NCI-H2196 treated with DMSO at 0.1 percent for 48 hours (cell line): ENCODE measurements around the gene MEPE.

Source experiments
- DNase-seq: peaks from one replicate; lab custom pipeline; 2025; ENCODE audit not compliant: unreplicated experiment; lab: John Stamatoyannopoulos, UW

MEPE gene, protein sequence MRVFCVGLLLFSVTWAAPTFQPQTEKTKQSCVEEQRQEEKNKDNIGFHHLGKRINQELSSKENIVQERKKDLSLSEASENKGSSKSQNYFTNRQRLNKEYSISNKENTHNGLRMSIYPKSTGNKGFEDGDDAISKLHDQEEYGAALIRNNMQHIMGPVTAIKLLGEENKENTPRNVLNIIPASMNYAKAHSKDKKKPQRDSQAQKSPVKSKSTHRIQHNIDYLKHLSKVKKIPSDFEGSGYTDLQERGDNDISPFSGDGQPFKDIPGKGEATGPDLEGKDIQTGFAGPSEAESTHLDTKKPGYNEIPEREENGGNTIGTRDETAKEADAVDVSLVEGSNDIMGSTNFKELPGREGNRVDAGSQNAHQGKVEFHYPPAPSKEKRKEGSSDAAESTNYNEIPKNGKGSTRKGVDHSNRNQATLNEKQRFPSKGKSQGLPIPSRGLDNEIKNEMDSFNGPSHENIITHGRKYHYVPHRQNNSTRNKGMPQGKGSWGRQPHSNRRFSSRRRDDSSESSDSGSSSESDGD

DNA sequence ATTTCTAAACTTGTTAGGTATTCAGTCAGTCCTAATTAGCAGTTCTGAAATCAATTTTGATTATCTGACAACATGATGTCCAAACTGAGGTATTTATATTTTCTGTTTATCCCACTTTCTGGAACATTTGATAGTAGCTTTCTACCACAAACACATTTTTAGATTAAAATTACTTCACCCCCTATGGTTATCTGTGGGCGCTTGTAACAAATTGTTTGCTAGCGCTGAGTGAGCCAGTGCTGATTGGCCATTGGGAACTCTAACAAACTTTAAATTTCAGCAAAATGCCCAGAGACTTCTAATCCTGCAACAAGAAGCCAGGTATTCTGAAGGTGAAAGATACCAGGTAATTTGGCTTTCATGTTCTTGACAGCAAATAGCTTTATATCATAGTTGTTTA, at the start of gene MEPE:
TSS of gene MEPE (plus strand) at position 301 of the 400 bp plus-strand sequence. CDS start 1,746 bp downstream, outside the sequence.
- DNase-seq: no peak

DNA sequence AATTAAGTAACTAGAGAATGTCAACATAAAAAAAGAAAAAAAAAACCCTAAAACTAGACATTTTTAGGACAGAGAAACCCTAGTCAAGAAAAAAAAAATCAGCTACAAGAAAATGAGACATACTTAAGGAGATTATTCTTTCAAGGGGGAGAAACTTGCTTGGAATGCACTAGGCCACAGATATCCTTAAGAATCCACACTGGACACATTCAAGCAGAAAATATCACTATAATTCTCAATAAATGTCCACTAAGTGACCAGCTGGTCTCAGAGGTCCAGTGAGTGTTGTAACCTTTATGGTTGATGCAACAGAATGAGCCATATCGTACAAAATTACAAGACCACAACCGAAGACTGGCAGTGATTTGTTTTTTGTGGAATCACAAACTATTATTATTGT, 49.0 kb upstream of the MEPE start:
- DNase-seq: no peak

DNA sequence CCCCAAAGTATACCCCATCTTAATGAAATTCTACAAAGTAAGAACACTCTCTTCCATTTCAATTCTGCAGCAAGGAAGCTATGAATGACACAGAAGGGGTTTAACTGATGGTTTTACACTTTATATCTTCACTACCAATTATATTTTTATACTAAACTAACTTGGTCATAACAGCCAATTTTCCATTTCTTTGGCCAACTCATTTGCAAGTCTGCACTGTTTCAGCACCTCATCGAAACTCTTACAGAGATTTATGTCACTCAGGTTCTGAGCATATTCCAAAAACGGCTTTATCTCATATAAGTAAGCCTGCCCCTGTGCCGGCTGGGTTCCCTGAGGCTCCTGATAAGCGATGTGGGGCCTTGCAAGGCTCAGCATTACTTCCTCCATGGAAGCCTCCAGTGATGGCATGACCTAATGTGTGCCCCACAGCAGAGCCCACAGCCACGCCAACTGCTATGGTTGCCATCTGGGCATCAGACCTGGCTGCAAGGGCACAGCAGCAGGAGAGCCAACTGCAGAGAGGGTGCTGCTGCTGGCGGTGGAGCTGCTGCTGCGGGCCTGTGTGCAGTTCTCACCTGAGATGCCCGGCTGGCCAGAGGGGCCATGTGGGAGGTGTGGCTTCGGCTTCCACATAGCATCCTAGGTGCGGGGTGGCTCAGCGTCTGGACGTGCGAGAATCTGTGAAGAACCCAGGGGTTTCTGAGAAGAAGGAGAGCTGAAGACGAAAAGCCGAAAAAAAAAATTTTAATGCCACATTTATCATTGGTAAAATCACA, 46.8 kb upstream of the MEPE start:
- no peak for DNase-seq

DNA sequence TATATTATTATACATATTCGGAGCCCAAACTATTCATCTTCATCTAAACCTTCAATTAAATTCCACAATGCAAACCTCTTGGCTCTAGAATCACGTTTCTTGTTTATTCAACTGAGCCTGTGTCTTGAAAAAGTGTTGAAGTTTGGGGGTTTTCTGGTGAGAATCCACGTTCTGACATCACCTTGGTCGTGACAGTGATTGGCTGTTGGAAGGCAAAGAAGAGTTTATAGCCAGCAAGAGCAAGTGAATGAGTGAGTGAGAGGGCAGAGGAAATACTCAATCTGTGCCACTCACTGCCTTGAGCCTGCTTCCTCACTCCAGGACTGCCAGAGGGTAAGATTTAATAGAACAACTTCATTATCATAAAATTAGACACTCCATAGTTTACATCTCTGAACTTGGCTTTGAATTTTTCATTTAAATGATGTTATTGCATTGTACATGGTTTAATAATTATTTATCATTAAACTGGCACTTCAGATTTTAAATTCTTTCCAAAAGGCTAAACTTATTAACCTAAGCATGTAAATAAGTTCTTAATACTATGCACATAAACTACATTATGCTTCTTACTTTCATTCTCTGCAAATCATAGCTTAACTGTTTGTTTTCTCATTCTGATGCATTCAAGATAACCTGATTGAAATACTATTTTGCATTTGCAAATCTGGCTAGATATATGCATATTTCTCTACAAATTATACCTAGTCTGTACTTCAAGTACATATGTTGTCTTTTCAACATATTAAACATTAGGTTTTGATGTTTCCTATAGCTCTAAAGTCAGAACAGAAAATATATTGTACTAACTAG, 33.3 kb upstream of the MEPE start, which contains the start of gene IBSP:
TSS of gene IBSP (plus strand) at position 254 of the 813 bp plus-strand sequence. CDS start 2,808 bp downstream, outside the sequence.
- no peak for DNase-seq

DNA sequence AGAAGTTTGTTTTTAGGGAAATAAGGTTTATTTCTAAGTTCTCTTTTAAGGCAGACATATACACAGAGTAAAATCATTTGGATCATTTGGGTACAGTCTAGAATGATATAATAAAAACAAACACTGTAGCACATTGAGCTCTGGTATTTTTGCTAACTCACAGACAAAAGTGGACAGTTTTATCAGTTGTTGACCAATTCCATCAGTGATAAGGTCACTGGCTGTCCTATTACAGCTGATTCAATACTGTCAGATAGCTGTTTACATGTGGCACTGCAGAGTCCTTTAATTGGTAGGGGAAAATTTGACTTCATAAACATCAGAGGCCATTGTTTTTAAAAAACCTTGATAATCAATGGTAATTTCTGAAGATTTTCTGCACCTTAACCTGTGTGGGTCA, 29.9 kb upstream of the MEPE start:
- no peak for DNase-seq

DNA sequence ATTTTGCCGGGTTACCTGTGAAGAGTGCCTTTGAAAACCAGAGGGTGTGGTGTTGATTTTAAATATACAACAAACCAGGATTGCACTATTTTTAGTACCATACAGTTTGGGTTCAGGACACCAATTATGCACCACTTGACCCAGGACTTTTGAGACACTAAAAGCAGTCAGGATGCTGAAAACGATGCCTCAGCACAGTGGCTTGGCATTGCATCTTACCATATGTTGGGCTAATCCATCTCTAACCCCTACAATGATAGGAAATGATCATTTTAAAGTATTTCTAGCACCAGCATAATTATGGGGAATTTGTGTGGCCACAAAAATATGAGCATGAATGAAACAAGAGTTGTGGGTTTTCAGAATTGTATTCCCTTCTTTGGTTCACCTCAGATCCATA, 29.3 kb upstream of the MEPE start:
- DNase-seq: no peak

DNA sequence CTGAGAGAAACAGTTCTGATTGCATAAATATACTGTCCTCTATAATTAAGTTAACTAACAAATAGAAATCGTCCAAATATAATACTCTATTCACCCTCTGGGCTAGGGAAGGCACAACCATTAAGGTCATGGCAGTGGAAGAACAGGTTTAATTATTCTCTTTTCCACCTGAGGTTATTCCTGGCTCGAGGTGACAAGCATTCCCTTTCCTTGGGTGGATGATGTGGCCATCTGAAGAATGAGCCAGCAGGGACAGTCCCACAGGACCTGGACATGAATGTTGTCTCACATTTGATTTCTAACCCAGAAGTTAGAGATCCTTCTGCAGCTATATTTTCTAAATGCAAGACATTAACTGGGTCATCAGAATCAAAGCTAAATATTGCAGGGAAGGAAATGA, 27.9 kb upstream of the MEPE start:
- DNase-seq: no peak

DNA sequence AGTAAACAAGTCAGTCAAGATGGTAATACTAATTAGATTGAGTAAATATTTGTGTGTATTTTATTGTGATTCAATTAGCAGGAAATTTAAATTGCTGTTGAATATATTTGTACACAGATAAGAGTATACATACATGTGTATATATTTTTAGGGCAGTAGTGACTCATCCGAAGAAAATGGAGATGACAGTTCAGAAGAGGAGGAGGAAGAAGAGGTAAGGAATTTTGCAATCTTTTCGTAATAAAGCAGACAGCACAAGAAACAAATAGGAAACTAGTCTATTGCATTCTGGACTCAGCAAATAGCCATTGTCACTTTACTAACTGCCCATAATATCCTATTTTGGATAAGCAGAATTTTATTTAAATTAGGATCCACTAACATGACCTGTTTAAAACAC, 26.8 kb upstream of the MEPE start:
- DNase-seq: no peak

DNA sequence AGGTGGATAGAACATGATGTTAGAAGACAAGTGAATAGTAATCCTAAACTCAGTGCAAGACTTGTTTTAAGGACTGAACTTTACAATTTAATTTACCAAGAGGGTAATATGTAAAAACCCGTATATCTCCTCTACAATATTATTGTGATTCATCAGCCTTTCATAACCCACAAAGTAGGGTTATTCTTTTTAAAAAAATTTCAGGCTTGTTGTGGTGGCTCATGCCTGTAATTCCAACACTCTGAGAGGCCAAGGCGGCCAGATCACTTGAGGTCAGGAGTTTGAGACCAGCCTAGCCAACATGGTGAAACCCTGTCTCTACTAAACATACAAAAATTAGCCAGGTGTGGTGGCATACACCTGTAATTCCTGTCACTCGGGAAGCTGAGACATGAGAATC, 26.2 kb upstream of the MEPE start:
- no peak for DNase-seq

DNA sequence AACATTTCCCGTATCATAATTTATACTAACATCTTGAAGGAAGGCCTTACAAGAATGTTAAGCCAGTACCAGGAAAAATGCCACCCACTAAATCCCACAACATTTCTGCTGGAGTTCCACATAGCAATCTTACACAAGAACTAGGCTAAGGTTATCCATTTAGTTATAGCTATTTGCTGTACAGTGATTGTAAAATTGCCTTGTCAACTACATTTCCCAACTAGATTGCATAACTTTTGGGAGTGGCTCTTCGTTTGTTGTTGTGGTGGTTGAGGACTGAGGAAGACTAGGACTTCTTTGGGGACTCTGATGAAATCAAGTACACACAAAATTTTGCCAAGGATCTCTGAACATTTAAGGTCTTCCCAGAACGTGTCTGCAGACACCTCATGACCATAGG, 25.4 kb upstream of the MEPE start:
- no peak for DNase-seq

DNA sequence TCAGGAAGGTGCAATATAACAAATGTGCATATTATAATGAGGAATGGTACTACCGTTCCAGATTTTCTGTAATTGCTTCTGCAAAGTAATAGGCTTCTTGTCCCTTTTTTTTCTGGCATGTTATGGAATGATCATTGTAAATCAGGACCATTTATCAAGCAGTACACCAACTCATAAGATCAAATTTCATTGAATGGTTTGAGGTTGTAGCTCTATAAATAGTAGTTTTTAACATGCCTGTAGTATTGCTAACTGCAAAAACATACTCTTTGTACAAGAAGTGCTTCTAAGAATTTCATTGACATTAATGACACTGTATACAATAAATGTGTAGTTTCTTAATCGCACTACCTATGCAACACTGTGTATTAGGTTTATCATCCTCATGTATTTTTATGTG, 20.8 kb upstream of the MEPE start:
- no peak for DNase-seq

DNA sequence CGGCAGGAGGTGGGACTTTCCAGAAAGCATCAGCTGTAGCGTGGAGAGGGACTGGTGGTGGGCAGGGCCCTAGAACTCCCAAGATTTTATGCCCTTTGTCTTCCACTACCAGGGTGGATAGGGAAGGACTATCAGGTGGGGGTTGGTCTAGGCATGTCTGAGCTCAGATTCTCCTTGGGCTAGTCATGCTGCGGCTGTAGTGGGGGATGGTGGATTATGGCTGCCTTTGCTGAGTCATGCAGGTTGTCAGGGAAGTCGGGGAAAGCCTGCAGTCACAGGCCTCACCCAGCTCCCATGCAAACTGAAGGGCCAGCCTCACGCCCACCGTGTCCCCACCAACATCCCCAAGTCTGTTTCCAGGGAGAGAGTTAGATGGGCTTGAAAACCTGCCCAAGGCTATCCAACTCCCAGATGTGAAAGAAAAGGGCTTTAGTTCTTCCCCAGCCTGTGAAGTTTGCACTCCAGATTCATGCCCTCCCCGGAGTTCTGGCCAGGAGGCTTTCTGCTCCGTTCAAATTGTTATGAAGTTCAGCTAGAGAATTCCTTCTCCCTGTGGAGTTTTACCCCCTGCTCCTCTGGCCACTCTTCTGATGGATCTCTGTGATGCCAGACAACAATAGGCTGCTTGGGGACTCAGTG, 13.4 kb upstream of the MEPE start:
- no peak for DNase-seq

DNA sequence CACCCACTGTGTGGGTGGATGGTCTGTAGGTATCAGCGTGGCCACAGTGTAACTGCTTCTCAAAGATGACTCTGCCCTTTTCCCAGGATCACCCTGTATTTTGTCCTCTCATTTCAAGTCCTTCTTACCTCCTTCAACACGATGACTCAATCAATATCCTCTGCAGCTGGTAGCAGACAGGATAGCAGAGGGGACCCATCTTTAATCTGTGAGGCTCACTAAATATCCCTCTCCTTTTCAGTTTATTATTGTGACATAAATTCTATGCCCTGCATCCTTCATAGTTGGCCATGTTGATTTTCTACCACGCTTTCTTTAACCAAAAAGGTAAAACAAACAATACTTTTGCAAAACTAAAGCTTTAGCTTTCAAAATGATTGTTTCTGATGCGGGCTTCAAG, 9.6 kb upstream of the MEPE start:
- DNase-seq: no peak

DNA sequence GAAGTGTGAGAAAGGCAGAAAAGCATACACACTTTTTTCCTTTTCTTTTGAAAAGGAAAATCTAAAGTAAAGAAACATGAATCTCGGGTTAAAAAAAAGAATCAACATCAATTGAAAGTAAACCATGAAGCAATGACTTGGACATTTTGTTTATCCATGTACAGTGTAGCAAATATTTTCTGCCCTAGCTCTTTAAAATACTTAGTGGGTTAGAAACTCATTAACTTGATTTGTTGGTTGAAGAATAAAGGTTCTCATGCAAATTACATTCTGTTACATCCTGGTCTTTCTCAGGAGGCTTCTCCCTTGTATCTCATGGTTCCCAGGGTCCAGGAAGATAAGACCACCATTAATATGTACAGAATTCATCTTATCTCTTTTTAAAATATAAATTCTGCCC, 9.0 kb upstream of the MEPE start:
- no peak for DNase-seq

DNA sequence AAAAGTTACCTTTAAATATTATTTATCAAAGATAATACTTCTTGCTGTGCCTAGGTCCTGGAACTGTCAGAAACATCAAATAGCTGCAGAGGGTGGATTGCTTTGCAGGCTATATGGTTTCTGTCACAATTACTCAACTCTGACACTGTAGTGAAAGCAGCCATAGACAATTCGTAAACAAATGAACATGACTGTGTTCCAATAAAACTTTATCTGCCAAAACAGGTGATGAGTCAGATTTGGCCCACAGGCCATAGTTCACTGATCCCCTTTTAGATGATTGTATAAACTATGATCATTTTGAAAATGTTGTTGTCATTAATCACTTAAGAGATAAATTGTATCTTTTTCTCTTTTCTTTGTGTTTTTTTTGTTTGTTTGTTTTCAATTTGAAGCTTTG, 8.4 kb upstream of the MEPE start:
- no peak for DNase-seq

DNA sequence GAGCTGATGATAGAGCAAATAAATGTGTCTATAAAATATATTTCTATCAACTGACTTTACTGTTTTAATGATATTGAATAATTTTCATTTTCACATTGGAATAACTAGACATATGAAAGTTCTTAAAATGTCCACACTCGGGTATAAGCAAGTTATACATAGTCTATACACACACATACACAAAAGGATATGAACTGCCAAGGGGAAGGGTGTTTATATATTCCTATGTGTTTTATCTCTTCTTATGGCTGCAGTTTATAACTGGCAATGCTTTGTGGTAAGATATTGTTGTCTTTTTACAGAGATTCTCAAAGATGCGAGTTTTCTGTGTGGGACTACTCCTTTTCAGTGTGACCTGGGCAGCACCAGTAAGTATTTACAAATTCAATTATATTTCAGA, 1.6 kb downstream of the MEPE start:
- DNase-seq: no peak

DNA sequence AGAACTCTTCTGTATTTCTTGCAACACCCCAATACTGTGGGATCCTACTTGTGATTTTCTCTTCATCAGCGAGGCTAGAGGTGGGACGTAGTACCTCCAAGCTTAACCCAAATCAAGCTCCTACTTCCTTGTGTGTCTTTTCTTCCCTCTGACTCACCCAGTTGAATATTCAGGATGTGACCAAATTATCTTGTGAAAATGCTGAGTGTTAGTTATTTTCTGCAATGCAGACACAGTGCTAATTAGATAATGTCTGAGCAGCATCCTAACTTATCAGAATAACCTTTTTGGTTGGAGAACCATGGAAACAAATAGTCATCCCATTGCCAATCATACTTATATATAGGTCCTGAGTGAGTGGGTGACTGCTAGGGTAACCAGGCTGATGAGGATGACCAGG, 2.4 kb downstream of the MEPE start:
- no peak for DNase-seq

DNA sequence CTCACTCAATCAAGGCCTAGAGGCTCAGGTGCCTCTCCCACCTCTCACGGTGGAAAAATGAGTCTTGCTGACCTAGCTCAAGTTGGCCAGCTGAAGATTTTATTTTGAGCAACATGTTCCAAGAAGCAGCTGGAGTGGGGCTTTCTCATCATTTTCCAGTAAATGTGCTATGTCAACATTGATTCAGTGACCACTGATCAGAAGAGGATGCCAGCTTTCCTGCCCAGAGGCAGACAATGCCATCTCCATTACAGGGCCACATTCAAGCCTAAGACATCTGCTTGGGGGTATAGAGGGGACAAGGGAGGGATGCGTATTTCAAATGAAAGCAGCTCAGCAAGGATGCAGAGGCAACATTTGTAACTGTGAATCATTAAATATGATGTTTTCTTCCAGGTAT, 3.0 kb downstream of the MEPE start:
- DNase-seq: no peak

DNA sequence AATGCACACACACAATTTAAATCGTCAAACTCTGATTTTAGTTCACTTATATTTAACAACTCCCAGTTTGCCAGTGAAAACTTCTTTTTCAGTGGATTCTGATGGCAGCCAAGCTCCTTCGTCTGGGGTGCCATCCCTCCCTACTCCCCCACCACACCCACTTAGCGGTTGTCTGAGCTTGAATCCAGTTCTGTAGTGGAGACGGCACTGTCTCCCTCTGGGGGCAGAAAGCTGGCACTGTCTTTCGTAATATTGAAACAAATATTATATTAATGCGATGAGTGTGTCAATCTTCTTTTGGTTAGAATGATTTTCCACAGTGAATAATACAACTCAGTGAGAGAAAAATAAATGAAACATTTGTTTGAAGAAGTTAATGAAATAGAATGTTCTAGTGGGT, 5.4 kb downstream of the MEPE start:
- no peak for DNase-seq

DNA sequence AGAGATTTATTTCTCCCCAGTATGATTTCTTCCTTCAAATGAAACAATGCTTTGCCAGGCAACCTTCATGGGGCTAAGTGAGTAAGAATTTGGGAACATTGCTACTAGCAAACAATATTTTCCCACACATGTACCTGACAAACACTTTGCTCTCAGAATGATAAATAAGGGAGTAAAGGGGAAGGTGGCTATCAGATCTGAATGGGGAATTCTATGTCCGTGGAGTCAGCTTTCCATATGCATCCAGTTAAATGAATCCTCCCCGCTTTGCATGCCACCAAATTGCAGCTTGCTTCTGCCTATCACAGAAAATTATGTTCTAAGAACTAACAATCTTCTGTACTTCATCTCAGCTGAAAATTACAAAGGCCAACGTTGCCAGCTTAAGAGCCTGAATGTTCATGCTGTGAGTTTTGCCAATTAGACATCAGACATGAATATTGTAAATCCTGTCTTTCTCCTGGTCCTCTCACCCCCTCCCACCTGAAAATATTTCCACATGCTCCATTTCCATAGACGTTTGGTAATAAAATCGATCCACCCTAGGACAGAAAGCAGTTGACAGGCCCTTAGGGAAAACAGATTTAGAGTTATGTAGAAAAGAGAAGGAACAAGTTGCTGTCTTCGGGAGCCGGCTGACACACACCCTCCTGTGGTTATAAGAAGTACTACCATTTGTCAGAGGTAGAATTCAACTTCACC, 6.3 kb downstream of the MEPE start:
- no peak for DNase-seq
